BE2C (cell line): Measurements from ENCODE around the gene COX7C.

Source experiments
- DNase-seq: peaks from one replicate; pipeline ENCODE4 v3.0.0-alpha.2; 2020
- H3K27me3 ChIP-seq: fragments of 250-450 bp; sonication (Bioruptor Pico); 2 replicates; pipeline ENCODE4 v1.5.1; 2020; ENCODE audit warnings: mild to moderate bottlenecking
- H3K36me3 ChIP-seq: fragments of 250-450 bp; sonication (Bioruptor Pico); 2 replicates; pipeline ENCODE4 v1.5.1; 2020; ENCODE audit warnings: mild to moderate bottlenecking
- H3K4me1 ChIP-seq: fragments of 250-450 bp; sonication (Bioruptor Pico); 2 replicates; pipeline ENCODE4 v1.5.1; 2020
- H3K4me3 ChIP-seq: 2 replicates; pipeline ENCODE4 v1.5.1; 2011; ENCODE audit warnings: low read depth, low read length
- H3K9me3 ChIP-seq: fragments of 250-450 bp; sonication (Bioruptor Pico); 2 replicates; pipeline ENCODE4 v1.5.1; 2020
- CTCF ChIP-seq: IDR thresholded peaks from 2 replicates; pipeline ENCODE4 v1.5.1; 2012; ENCODE audit warnings: mild to moderate bottlenecking, low read depth, low read length

COX7C gene

GRCh38 chr5:86626149-86626548 is 8.4 kb downstream of the COX7C start:
- DNase-seq = no peak
- Histone ChIP-seq H3K9me3 (no peaks in the 10 kb centered on the region), H3K4me1 (no peaks in the 10 kb centered on the region), H3K36me3 (peaks cover 9% of the 10 kb centered on the region), H3K27me3 (peaks cover 18% of the 10 kb centered on the region), H3K4me3 (no peak overlapping the region)
- TF ChIP-seq CTCF = no peak

GRCh38 chr5:86631165-86631564 is 13.4 kb downstream of the COX7C start:
- no peak for TF ChIP-seq CTCF
- Histone ChIP-seq H3K36me3 (no peaks in the 10 kb centered on the region), H3K27me3 (peaks cover 22% of the 10 kb centered on the region), H3K4me3 (no peak overlapping the region), H3K9me3 (no peaks in the 10 kb centered on the region), H3K4me1 (no peaks in the 10 kb centered on the region)
- no peak for DNase-seq

GRCh38 chr5:86640998-86641397 is 23.3 kb downstream of the COX7C start:
- TF ChIP-seq CTCF = no peak
- H3K9me3 ChIP-seq = no peaks in the 10 kb centered on the region
- H3K4me1 ChIP-seq = no peaks in the 10 kb centered on the region
- peaks cover 7% of the 10 kb centered on the region; the same call in 1 of the 2 replicates for H3K27me3 ChIP-seq
- no peak overlapping the region for H3K4me3 ChIP-seq
- DNase-seq = no peak
- no peaks in the 10 kb centered on the region for H3K36me3 ChIP-seq

GRCh38 chr5:86644843-86645242 is 27.1 kb downstream of the COX7C start:
- Histone ChIP-seq H3K4me1 (no peaks in the 10 kb centered on the region), H3K27me3 (no peaks in the 10 kb centered on the region; the same call in none of the 2 replicates), H3K9me3 (no peaks in the 10 kb centered on the region), H3K4me3 (no peak overlapping the region), H3K36me3 (no peaks in the 10 kb centered on the region)
- no peak for TF ChIP-seq CTCF
- DNase-seq = no peak

- Histone ChIP-seq H3K9me3 (no peaks in the 10 kb centered on the region), H3K27me3 (no peaks in the 10 kb centered on the region; the same call in 1 of the 2 replicates), H3K4me3 (no peak overlapping the region), H3K36me3 (no peaks in the 10 kb centered on the region), H3K4me1 (no peaks in the 10 kb centered on the region)
- no peak for TF ChIP-seq CTCF
- no peak for DNase-seq
Observed at GRCh38 chr5:86645885-86646284, 28.1 kb downstream of the COX7C start.

GRCh38 chr5:86646671-86647070 is 28.9 kb downstream of the COX7C start:
- no peak for TF ChIP-seq CTCF
- DNase-seq = no peak
- Histone ChIP-seq H3K4me3 (no peak overlapping the region), H3K9me3 (no peaks in the 10 kb centered on the region), H3K36me3 (no peaks in the 10 kb centered on the region), H3K27me3 (no peaks in the 10 kb centered on the region; the same call in 1 of the 2 replicates), H3K4me1 (no peaks in the 10 kb centered on the region)
